GM18868 (cell line): ENCODE measurements around the gene HOXA4.

Experiments
- ATAC-seq: cut with Tn5 transposase; IDR thresholded peaks from one replicate; pipeline ENCODE4 v1.9.1; 2021; ENCODE audit warnings: mild to moderate bottlenecking, moderate library complexity; ENCODE audit not compliant: unreplicated experiment

Gene HOXA4

GRCh38 chr7:27169658-27170425 is 39.3 kb upstream of the HOXA4 start:
- no peak for ATAC-seq

- no peak for ATAC-seq
Measured at GRCh38 chr7:27168265-27168947, 37.8 kb upstream of the HOXA4 start.

GRCh38 chr7:27167916-27168264 is 37.3 kb upstream of the HOXA4 start:
- ATAC-seq: no peak

DNA sequence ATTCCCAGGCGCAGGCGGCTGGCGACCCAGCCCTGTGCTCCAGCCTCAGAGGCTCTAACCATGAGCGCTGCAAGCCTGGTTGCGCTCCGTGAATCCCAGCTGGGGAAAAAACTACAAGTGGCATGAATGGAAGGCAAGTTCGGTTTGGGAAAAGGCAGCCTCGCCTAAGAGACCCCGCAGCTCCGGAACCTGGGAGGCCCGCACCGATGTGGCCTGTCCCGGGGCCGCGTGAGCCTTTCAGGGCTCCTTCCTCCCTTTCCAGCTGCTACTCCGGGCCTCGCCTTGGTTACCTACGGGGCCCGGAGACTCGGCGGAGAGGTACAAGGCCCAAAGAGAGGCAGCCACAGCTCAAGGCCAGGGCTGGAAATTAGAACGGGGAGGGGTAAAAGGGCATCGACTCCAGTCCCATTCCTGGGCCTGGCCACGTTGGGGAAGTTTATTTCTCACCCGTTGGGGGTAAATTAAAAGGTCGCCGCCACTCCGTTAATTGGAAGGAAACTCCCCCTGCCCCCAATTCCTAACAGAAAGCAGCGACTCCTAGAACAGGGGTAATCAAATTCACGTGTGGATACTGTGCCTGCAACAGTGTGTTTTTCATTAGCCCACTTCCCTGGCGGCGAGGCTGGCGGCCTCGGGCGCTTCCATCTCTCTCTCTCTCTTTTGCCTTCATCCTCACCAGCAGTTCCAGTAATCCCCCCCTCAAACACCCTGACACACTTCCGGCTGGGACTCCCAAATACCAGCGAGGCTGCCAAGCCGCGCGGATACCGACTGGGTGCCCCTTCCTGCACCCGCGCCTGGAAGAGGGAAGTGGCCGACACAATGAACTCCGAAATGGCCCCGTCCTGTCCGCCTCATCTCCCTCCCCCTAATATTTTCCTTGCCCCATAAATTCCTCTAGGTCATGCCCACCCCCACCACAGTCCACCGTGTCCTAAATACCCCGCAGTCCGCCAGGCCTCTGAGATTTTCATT is 36.3 kb upstream of the HOXA4 start:
- ATAC-seq: no peak

DNA sequence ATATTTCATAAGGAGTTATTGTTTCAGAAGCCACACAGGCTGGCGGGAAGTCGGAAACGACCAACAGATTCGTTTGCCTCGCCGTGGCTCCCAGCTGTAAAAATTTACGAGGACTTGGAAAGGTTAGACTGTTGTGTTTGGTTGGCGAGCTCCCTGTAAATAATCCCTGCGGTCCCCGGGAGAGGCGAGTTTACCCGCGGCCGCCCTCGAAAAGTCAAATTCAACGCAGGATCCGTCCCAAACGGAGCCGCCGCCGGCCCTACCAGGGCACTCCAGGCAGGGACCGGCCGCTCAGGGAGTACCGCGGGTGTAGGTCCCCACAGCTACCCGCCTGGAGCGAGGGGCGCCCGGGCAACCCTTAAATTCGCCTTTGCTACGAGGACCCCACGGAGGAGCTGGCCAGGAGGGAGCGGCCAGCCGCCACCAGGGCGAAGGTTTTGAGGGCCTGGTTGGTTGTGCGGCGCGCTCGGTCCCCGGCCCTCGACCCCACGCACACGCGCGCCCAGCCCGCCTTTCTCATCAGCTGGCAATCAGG is 35.5 kb upstream of the HOXA4 start:
- ATAC-seq: no peak

GRCh38 chr7:27165089-27165995 is 34.8 kb upstream of the HOXA4 start, which contains the start of gene HOXA9:
Gene HOXA9, minus strand, starts transcription at chr7:27165537. Its CDS starts 80 bp downstream, at chr7:27165457.
- ATAC-seq: no peak

DNA sequence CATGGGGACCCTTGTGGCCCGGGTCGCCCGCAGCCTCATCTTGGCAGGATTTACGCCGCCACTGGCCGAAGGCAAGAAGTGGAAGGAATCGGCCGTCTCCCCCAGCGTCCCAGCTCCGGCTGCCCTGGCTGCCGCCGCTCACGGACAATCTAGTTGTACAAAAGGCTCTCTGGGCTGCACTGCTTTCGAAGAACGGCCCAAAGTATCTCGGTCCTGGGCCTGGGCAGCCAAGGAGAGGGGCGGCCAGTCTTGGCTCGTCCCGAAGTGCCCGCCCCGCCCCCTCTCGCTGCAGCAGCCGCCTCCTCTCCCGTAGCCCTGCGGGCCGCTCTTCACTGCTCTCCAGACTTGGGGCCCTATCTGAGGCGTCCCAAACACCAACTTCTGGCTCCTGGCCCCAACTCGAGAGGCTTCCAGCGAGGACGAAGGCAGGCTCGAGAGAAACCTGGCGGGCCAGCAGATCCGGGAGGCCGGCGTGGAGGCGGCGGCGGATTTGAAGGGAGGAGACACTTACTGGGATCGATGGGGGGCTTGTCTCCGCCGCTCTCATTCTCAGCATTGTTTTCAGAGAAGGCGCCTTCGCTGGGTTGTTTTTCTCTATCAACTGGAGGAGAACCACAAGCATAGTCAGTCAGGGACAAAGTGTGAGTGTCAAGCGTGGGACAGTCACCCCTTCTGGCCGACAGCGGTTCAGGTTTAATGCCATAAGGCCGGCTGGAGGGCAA is 34.0 kb upstream of the HOXA4 start:
- ATAC-seq: no peak

- no peak for ATAC-seq
Measured at GRCh38 chr7:27164045-27164366, 33.4 kb upstream of the HOXA4 start.

GRCh38 chr7:27163288-27164044 is 32.9 kb upstream of the HOXA4 start:
- no peak for ATAC-seq

GRCh38 chr7:27162561-27163287 is 32.2 kb upstream of the HOXA4 start:
- no peak for ATAC-seq

- no peak for ATAC-seq
Measured at GRCh38 chr7:27161721-27162560, 31.4 kb upstream of the HOXA4 start.

DNA sequence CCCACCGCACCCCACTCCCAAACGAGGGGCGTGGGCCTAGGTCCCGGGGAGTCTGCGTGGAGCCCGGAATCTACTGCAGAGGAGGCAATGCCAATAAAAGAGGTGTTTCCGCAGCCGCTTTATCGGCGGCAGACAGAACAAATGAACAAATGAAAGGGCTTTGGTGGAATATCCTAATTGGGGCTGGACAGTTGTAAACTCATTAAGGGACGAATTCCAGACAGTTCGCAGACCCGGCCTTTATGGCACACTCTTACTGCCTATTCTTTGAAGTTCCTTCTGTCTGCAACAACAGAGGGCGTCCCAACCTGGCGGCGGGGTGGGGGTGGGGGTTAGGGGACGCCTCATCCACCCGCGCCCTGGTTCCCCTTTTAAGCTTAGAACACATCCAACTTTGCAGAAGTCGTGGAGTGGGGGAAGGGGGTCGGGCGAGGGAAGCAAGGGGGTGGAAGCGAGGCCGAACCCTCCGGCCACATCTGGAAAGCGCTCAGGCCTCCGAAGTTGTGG is 30.7 kb upstream of the HOXA4 start:
- no peak for ATAC-seq

DNA sequence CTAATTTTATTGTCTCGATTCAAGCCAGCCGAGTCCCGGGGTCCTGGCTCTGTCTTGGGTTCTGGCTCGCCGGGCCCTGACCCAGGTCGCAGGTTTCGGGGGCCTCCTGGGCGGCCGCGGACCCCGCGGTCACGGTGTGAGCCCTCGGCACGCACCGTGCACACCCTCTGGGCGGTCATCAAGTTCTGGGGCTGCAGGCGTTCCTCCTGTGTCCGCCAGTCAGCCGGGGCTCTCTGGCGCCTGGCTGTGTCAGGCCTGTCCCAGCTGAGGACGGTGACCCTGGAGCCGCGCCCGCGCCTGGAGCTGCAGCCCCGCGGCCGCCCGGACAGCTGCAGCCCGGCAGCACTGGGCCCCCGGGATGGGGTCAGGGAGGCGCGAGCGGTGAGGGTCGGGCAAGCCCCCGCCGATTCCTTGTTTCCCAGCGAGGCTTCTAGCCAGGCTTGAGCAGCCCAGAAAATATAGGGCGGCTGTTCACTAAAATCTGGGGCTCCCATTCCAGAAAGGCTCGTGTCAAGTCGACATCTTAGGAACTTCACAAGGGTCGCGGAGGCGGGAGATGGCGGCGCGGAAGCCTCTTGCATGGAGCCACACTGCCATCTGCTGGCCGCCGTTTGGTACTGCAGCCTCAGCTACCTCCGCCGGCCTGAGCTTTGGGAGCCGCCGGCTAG is 30.1 kb upstream of the HOXA4 start:
- peak; percentile 53 for ATAC-seq

- peak; percentile 3 for ATAC-seq
Measured at GRCh38 chr7:27160145-27160545, 29.6 kb upstream of the HOXA4 start.

GRCh38 chr7:27159266-27160144 is 28.9 kb upstream of the HOXA4 start:
- no peak for ATAC-seq
